Measurements from ENCODE around the gene SYNPO2.

DNA sequence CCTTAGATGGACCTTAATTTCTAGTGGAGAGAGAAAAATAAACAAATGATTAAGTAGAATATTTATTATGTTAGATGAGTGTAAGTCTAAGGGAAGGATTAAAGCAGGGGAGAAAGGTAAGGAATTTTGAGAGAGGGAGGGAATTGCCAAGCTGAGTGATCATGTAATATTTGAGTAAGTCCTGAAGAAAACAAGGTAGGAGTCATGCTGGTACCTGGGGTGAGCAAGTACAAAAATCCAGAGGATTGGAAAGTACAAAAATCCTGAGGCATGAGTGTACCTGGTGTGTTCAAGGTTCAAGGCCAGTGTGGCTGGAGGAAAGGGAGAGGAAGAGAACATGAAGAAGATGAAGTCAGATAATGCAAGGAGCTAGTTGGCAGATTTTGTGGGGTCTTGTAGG is 159.8 kb downstream of the SYNPO2 start:
- TF ChIP-seq CTCF (IDR thresholded peaks at IDR 0.05) (no peak), EZH2 (IDR thresholded peaks at IDR 0.05; ENCODE audit: borderline replicate concordance, insufficient read depth, low read depth, low read length, poor library complexity, severe bottlenecking) (no peak)

Measured in B cell (primary cell).